ENCODE measurements around the gene CHST6.

DNA sequence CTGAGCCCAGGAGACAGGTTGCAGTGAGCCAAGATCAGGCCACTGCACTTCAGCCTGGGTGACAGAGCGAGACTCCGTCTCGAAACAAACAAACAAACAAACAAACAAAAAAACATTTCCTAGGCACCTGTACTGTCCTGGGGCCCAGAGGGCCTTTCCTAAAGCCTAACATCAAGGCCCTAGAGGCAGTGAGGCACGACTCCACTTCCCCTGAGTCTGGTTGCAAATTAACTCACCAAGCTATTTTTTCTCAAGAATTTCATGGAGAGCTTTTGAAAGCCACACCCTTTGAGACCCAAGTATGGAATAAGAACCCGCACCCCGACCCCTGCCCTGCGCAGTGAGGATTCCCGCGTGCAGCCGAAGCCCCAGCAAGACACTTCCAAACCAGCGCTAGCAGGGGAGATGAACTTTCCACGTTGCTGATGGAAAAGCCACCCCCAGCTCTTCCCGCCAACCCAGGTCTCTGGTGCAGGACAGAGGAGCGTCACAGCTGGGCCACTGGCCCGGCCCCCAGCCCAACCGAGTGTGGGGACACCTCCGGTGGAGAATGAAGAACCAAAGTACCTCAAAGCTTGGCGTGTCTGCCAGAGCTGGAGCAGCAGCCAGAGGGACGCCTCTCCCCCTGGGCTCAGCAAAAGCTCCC, 39.4 kb upstream of the CHST6 start:
- no peak for TF ChIP-seq GATA3 (IDR thresholded peaks at IDR 0.05; ENCODE audit: low read depth, low read length)
- TF ChIP-seq GATA2 (IDR thresholded peaks at IDR 0.05; ENCODE audit: low read depth, low read length), result no peak
